ENCODE measurements around the gene EDN1.

The EDN1 gene

GRCh38 chr6:12270551-12271230 is 19.5 kb upstream of the EDN1 start:
- DNase-seq, result no peak

- DNase-seq, result no peak
Observed at GRCh38 chr6:12271594-12271993, 18.6 kb upstream of the EDN1 start.

- DNase-seq, result no peak
Observed at GRCh38 chr6:12271997-12272396, 18.2 kb upstream of the EDN1 start.

GRCh38 chr6:12275107-12275506 is 15.1 kb upstream of the EDN1 start:
- DNase-seq, result peak; percentile 61

- no peak for DNase-seq
Observed at GRCh38 chr6:12276930-12277315, 13.2 kb upstream of the EDN1 start.

- no peak for DNase-seq
Observed at GRCh38 chr6:12277386-12277785, 12.8 kb upstream of the EDN1 start.

- DNase-seq, result no peak
Observed at GRCh38 chr6:12278915-12279314, 11.2 kb upstream of the EDN1 start.

- no peak for DNase-seq
Observed at GRCh38 chr6:12279322-12280091, 10.7 kb upstream of the EDN1 start.

- peak; percentile 80 for DNase-seq
Observed at GRCh38 chr6:12280458-12280857, 9.7 kb upstream of the EDN1 start.

- DNase-seq, result peak; percentile 56
Observed at GRCh38 chr6:12280902-12281301, 9.3 kb upstream of the EDN1 start.

- no peak for DNase-seq
Observed at GRCh38 chr6:12283904-12284303, 6.3 kb upstream of the EDN1 start.

GRCh38 chr6:12286373-12287110 is 3.6 kb upstream of the EDN1 start:
- no peak for DNase-seq

- no peak for DNase-seq
Observed at GRCh38 chr6:12288211-12288618, 1.9 kb upstream of the EDN1 start.

GRCh38 chr6:12288914-12289313 is 1.2 kb upstream of the EDN1 start:
- no peak for DNase-seq

- peak; percentile 73 for DNase-seq
Observed at GRCh38 chr6:12289365-12289919, 719 bp upstream of the EDN1 start.

- no peak for DNase-seq
Observed at GRCh38 chr6:12291071-12291838, 1.1 kb downstream of the EDN1 start.

- DNase-seq, result peak; percentile 63
Observed at GRCh38 chr6:12291839-12292604, 1.9 kb downstream of the EDN1 start.

GRCh38 chr6:12293235-12293930 is 3.2 kb downstream of the EDN1 start:
- no peak for DNase-seq

GRCh38 chr6:12293931-12294807 is 4.0 kb downstream of the EDN1 start:
- DNase-seq, result no peak
